SK-N-SH treated with all-trans-retinoic acid at 6 μM for 48 hours (cell line): Measurements from ENCODE around the gene FBLN5.

Experiments
- ATAC-seq: fragments of 200-7000 bp; cut with Tn5 transposase; 3 replicates; pipeline ENCODE4 v1.9.1; 2020; ENCODE audit warnings: mild to moderate bottlenecking, moderate library complexity
- ARNTL ChIP-seq: fragments of 450-650 bp; formaldehyde crosslinking; IDR thresholded peaks from 2 replicates; pipeline ENCODE4 v1.5.0; 2020; ENCODE audit warnings: low read depth, mild to moderate bottlenecking, moderate library complexity, borderline replicate concordance
- BACH2 ChIP-seq: fragments of 250-450 bp; sonication (Bioruptor Pico); IDR thresholded peaks from 2 replicates; pipeline ENCODE4 v1.9.0; 2021; ENCODE audit warnings: mild to moderate bottlenecking, borderline replicate concordance
- CREB5 ChIP-seq: fragments of 250-450 bp; sonication (Bioruptor Pico); IDR thresholded peaks from 2 replicates; pipeline ENCODE4 v1.5.1; 2020; ENCODE audit warnings: low read depth, mild to moderate bottlenecking, moderate library complexity
- CSDC2 ChIP-seq: fragments of 250-450 bp; sonication (Bioruptor Pico); IDR thresholded peaks from 2 replicates; pipeline ENCODE4 v1.5.0; 2020; ENCODE audit warnings: mild to moderate bottlenecking, moderate library complexity
- CSRNP3 ChIP-seq: fragments of 250-450 bp; sonication (Bioruptor Pico); IDR thresholded peaks from 2 replicates; pipeline ENCODE4 v1.5.1; 2021; ENCODE audit warnings: mild to moderate bottlenecking, moderate library complexity
- ESRRG ChIP-seq: fragments of 250-450 bp; sonication (Bioruptor Pico); IDR thresholded peaks from 2 replicates; pipeline ENCODE4 v1.6.1; 2021; ENCODE audit warnings: mild to moderate bottlenecking
- GLIS3 ChIP-seq: fragments of 250-450 bp; sonication (Bioruptor Pico); IDR thresholded peaks from 2 replicates; pipeline ENCODE4 v1.5.0; 2020; ENCODE audit warnings: mild to moderate bottlenecking, moderate library complexity
- ISL1 ChIP-seq: fragments of 250-450 bp; sonication (Bioruptor Pico); IDR thresholded peaks from 2 replicates; pipeline ENCODE4 v2.1.2; 2022; ENCODE audit warnings: mild to moderate bottlenecking, moderate library complexity
- OSR1 ChIP-seq: fragments of 250-450 bp; sonication (Bioruptor Pico); IDR thresholded peaks from 2 replicates; pipeline ENCODE4 v1.8.0; 2022; ENCODE audit warnings: moderate library complexity, mild to moderate bottlenecking, inconsistent platforms
- PATZ1 ChIP-seq: fragments of 250-450 bp; sonication (Bioruptor Pico); IDR thresholded peaks from 2 replicates; pipeline ENCODE4 v1.8.0; 2020; ENCODE audit warnings: mild to moderate bottlenecking, moderate library complexity, borderline replicate concordance
- POU6F1 ChIP-seq: fragments of 250-450 bp; sonication (Bioruptor Pico); IDR thresholded peaks from 2 replicates; pipeline ENCODE4 v1.8.0; 2021; ENCODE audit warnings: low read depth, mild to moderate bottlenecking, moderate library complexity, borderline replicate concordance
- PPARA ChIP-seq: fragments of 250-450 bp; sonication (Bioruptor Pico); IDR thresholded peaks from 2 replicates; pipeline ENCODE4 v1.5.0; 2020; ENCODE audit warnings: mild to moderate bottlenecking, borderline replicate concordance
- RARB ChIP-seq: fragments of 250-450 bp; sonication (Bioruptor Pico); IDR thresholded peaks from 2 replicates; pipeline ENCODE4 v1.8.0; 2021; ENCODE audit warnings: mild to moderate bottlenecking, moderate library complexity
- SNAI2 ChIP-seq: fragments of 250-450 bp; sonication (Bioruptor Pico); IDR thresholded peaks from 2 replicates; pipeline ENCODE4 v1.5.0; 2020; ENCODE audit warnings: mild to moderate bottlenecking, moderate library complexity
- TCF4 ChIP-seq: fragments of 250-450 bp; sonication (Bioruptor Pico); IDR thresholded peaks from 2 replicates; pipeline ENCODE4 v1.8.0; 2021; ENCODE audit warnings: mild to moderate bottlenecking, moderate library complexity, borderline replicate concordance
- TOX ChIP-seq: fragments of 250-450 bp; sonication (Bioruptor Pico); IDR thresholded peaks from 2 replicates; pipeline ENCODE4 v1.8.0; 2021; ENCODE audit warnings: mild to moderate bottlenecking, moderate library complexity, borderline replicate concordance
- TSHZ2 ChIP-seq: fragments of 250-450 bp; sonication (Bioruptor Pico); IDR thresholded peaks from 2 replicates; pipeline ENCODE4 v1.5.0; 2020; ENCODE audit warnings: mild to moderate bottlenecking, moderate library complexity
- ZC3H10 ChIP-seq: fragments of 250-450 bp; sonication (Bioruptor Pico); IDR thresholded peaks from 2 replicates; pipeline ENCODE4 v1.5.1; 2021; ENCODE audit warnings: mild to moderate bottlenecking, moderate library complexity
- ZFP3 ChIP-seq: fragments of 250-450 bp; sonication (Bioruptor Pico); IDR thresholded peaks from 2 replicates; pipeline ENCODE4 v1.5.0; 2020; ENCODE audit warnings: mild to moderate bottlenecking, moderate library complexity
- ZFP30 ChIP-seq: fragments of 450-650 bp; formaldehyde crosslinking; IDR thresholded peaks from 2 replicates; pipeline ENCODE4 v1.5.0; 2022; ENCODE audit warnings: mild to moderate bottlenecking, moderate library complexity
- ZNF565 ChIP-seq: fragments of 450-650 bp; formaldehyde crosslinking; conservative IDR thresholded peaks from 2 replicates; pipeline ENCODE4 v1.5.0; 2020; ENCODE audit warnings: low read depth, mild to moderate bottlenecking, moderate library complexity
- ZNF70 ChIP-seq: fragments of 450-650 bp; formaldehyde crosslinking; IDR thresholded peaks from 2 replicates; pipeline ENCODE4 v1.5.0; 2020; ENCODE audit warnings: mild to moderate bottlenecking, moderate library complexity
- ZNF8 ChIP-seq: fragments of 450-650 bp; formaldehyde crosslinking; IDR thresholded peaks from 2 replicates; pipeline ENCODE4 v1.5.0; 2020; ENCODE audit warnings: mild to moderate bottlenecking, moderate library complexity

Gene FBLN5

GRCh38 chr14:91848504-91849001 lies 98.9 kb downstream of the FBLN5 start (continued):
- TF ChIP-seq TSHZ2 (CRISPR knock-in tag) (no peak), CSDC2 (CRISPR knock-in tag) (no peak), ESRRG (CRISPR knock-in tag) (no peak)

- ATAC-seq, result no peak
- no peak for TF ChIP-seq ZFP30 (CRISPR knock-in tag)
- no peak for TF ChIP-seq ZC3H10 (CRISPR knock-in tag)
- TF ChIP-seq SNAI2 (CRISPR knock-in tag), result no peak
- TF ChIP-seq TSHZ2 (CRISPR knock-in tag), result no peak
- no peak for TF ChIP-seq CSDC2 (CRISPR knock-in tag)
- no peak for TF ChIP-seq ZNF565 (CRISPR knock-in tag)
- no peak for TF ChIP-seq GLIS3 (CRISPR knock-in tag)
- no peak for TF ChIP-seq TCF4 (CRISPR knock-in tag)
- TF ChIP-seq POU6F1 (CRISPR knock-in tag), result no peak
- TF ChIP-seq TOX, result no peak
- no peak for TF ChIP-seq PPARA (CRISPR knock-in tag)
- no peak for TF ChIP-seq ZNF8
- no peak for TF ChIP-seq RARB
- no peak for TF ChIP-seq ZFP3 (CRISPR knock-in tag)
- TF ChIP-seq ESRRG (CRISPR knock-in tag), result no peak
- TF ChIP-seq ARNTL (CRISPR knock-in tag), result no peak
- TF ChIP-seq CREB5 (CRISPR knock-in tag), result no peak
- TF ChIP-seq BACH2 (CRISPR knock-in tag), result no peak
- TF ChIP-seq CSRNP3, result no peak
Measured at GRCh38 chr14:91847693-91848092, 99.8 kb downstream of the FBLN5 start.

- ATAC-seq, result no peak
- TF ChIP-seq GLIS3 (CRISPR knock-in tag) (no peak), PPARA (CRISPR knock-in tag) (no peak), ZNF8 (no peak), PATZ1 (CRISPR knock-in tag) (no peak), SNAI2 (CRISPR knock-in tag) (no peak), OSR1 (CRISPR knock-in tag) (no peak), BACH2 (CRISPR knock-in tag) (no peak), ESRRG (CRISPR knock-in tag) (no peak), ZNF70 (CRISPR knock-in tag) (no peak), TOX (no peak), CREB5 (CRISPR knock-in tag) (no peak), ZNF565 (CRISPR knock-in tag) (no peak), ISL1 (CRISPR knock-in tag) (no peak), ZFP3 (CRISPR knock-in tag) (no peak)
Measured at GRCh38 chr14:91845652-91846051, 101.8 kb downstream of the FBLN5 start.
